Umbilical cord (tissue), 2 donors: ENCODE measurements around the gene TCF23. TPM values are rescaled to one million over a fixed set of nuclear protein-coding genes. Genes with fewer than 3 reads are reported as not detected.
"Not testable (repeated sequence)": the region's sequence is repeated elsewhere in the genome, so short reads cannot be mapped to it uniquely, and the experiment has no call there.

Source experiments
- DNase-seq: peaks from one replicate; pipeline ENCODE4 v3.0.0-alpha.2; 2015; ENCODE audit warnings: low spot score
- total RNA-seq: library from RNA; depleted of rRNA; stranded (reverse); fragments of >200 nt; gene quantifications from one replicate; pipeline ENCODE4 v1.2.3, GENCODE V29; 2014; ENCODE audit warnings: low replicate concordance; ENCODE audit not compliant: insufficient read depth

Gene TCF23
- total RNA-seq, 1 donor from 2014 or later, result 1.7 TPM

DNA sequence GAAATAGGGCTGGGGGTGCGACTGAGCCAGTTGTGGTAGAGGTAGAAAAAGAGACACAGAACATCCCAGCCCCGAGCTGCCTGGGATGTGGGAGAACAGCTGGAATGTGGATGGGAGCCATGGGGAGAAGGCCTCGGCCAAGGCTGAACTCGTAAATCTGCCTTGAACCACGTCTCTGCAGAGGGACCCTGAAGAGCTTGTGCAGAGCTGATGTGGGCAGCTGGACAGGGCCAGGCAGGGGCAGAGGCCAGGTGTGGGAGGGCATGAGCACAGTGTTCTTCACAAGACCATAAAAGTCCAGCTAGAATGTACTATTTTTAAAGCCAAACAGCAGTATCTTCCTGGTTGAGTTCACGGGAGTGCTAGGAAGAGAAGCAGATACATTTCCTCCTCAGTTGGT is 5.7 kb downstream of the TCF23 start:
- no peak for DNase-seq

DNA sequence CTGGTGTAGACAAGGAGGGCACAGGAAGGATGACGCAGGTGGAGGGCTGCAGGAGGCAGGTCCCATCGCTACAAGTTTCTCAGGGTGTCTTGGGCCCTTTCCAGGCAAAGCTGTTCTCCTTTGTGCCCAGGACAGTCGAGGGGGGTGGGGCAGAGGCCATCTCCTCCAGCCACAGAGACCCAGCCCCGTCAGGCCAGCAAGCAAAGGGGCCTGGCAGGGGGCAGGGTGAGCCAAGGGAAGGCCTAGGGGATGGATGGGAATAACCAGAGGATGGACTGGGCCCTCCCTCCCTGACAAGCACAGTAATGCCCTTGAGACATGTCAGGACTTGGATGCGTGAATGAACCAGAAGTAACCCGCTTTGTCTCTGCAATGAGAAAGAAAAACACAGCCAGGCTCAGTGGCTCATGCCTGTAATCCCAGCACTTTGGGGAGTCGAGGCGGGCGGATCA is 6.3 kb downstream of the TCF23 start:
- no peak for DNase-seq

DNA sequence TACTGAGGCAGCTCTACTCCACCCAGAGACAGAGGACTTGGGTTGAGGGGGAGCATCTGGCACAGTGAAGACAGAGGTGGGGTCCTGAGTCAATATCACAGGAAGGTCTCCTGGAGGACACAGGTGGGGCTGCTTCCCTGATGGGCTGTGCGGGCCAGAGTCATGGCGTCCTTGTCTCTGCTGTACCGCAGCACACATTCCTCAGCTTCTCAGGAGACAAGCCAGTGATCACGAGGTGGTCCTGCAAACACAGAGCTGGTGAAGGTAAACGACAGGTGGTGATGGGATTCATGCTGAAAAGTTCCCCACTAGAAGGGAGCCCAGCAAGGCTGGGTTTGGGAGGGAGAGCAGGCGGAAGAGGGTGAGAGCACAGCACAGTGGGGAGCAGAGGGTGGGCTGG is 9.7 kb downstream of the TCF23 start:
- no peak for DNase-seq

DNA sequence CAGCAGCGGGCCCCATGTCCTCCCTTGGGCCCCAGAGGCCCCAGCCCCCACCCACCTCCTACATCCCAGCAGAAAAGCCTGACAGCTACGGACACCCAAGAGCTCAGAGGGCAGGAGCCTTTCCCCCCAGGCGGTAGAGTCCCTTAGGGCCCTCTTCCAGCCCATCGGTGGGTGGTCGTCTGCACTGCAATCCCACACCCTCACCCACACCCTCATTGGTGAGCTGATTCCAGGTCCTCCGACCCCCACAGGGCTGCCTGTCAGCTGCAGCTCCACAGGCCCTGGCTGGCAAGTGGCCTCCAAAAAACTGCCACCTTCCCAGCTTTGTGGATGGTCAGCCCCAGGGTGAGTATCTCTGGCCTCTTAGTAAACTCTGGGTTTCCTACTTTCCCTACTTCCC is 10.5 kb downstream of the TCF23 start:
- DNase-seq, result no peak

- DNase-seq, result no peak
Observed at GRCh38 chr2:27160191-27160590, 11.4 kb downstream of the TCF23 start.

DNA sequence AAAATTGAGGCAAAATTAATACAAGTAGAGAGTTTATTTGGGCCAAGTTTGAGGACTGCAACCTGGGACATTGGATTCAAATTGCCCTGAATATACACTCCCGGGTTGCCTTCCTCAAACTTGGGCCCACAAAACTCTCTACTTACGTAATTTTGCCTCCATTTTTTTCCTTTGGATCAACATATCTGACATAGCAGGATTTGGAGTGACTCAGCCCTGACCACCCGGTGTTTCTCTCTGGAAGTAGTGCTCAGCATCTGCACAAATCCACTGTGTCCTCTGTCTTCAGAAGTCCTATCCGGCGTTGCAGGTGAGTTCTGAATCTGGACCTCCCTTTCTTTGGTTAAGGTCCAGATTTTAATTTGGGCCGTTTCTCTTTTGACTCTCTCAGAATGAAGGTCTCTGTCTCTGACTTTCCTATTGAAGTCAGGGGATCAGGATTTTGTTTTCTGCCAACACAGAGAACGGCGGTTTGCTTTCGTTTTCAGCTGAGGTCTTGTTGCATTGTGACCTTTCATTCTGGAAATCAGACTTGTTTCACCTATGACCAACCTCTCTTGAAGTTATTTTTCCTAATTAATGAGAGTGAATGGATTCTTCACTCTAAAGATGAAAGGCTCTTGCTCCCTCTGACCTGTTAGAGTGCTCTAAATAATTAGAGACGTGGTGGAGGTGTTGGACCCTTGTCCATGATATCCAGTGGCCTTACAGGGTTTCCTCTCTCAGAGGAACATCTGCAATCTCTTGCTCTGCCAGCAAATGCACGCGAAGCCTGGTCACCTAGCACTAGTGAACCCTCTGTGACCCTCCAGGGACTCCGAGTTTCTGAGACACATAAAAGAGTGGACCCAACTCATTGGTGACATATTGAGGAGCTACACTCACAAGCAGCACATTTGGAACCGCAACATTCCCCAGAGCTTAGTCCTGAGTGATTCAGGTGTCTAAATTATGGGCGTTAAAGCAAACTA is 13.6 kb downstream of the TCF23 start:
- no peak for DNase-seq

GRCh38 chr2:27164960-27165763 is 16.4 kb downstream of the TCF23 start:
- no peak for DNase-seq

DNA sequence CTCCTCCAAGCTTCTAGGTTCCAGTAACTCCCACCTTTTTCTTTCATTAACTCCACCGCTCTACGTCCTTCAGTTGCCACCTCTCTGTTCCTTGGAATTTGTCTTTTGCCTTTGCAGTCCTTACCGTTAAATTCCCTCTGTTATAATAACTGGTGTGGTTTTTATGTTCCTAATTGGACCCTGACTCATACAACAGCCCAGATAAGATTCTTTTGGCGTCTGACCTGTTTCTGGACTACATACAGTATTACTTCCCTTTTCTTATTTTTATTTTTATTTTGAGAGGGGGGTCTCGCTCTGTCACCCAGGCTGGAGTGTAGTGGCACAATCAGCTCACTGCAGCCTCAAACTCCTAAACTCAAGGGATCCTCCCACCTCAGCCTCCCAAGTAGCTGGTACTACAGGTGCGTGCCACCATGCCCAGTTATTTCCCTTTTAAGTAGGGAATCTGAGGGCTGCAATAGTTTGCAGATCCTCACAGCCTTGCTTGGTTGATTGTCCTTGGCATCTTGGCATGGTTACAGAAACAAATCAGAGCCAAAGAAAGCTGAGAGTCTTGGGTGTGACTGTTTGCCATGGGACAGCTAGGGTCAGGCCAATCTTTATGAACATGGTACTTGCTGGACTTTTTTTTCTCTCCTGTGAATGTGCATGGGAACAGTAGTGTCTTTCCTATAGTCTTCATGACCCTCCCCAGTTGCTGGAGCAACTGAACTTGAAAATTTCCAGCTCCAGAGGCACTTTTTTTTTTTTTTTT is 22.0 kb downstream of the TCF23 start:
- DNase-seq, result no peak

DNA sequence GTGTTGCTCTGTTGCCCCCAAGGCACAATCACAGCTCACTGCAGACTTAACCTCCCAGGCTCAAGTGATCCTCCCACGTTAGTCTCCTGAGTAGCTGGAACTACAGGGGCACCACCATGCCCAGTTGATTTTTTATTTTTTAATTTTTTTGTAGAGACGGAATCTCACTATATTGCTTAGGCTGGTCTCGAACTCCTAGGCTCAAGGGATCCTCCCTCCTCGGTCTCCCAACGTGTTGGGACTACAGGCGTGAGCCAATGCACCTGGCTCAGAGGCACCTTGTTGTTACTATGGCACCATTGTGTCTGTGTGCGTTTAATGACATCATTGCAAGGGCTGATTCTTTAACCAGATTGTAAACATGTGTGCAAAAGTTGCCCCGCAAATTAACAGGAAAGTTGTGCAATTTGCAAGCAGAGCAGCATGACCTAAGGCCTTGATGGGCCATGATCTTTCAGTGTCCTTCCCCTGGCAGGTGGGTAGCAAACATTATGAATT is 22.6 kb downstream of the TCF23 start:
- DNase-seq, result no peak

DNA sequence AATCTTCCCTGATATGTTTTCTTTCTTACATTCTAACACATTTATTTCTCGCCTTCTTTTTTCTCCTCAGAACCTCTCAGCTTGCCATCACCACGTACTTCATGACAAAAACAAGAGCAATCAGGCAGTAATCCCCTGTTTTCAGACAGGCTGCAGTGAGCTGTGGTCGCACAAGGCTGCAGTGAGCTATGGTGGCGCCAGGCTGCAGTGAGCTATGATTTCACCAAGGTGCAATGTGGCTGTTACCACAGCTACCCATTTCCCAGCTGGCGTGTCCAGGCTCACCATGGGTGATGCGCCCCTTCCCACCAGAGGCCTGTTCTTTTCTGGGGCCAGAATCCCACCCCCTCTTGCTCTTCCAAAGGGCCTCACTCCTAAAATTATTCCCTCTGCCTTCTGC is 25.8 kb downstream of the TCF23 start:
- DNase-seq, result no peak

DNA sequence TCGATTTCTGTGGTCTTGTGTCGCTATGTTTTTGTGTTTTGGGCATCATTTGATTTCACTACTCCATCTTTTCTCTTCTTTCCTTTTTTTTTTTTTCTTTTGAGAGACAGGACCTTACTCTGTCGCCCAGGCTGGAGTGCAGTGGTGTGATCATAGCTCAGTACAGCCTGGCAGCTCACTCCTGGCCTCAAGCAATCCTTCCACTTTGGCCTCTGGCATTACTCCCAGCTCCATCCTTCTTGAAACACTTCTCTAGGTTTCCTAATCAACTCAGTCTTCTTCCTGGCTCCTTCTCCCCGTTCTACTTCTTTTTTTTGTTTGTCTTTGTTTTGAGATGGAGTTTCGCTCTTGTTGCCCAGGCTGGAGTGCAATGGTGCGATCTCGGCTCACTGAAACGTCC is 26.5 kb downstream of the TCF23 start:
- DNase-seq, result no peak

DNA sequence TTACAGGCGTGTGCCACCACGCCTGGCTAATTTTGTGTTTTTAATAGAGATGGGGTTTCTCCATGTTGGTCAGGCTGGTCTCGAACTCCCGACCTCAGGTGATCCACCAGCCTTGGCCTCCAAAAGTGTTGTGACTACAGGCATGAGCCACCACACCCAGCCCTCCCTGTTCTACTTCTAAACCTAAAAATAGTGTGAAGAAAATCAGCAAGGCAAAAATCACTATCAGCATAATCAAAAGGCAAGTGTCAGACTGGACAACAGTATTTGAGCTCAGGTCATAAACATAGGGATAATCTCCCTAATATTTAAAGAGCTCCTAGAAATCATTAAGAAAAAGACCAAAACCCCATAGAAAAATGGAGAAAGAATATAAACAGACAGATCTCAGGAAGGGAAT is 27.0 kb downstream of the TCF23 start:
- not testable (repeated sequence) for DNase-seq

- no peak for DNase-seq
Observed at GRCh38 chr2:27177441-27178351, 28.9 kb downstream of the TCF23 start.

DNA sequence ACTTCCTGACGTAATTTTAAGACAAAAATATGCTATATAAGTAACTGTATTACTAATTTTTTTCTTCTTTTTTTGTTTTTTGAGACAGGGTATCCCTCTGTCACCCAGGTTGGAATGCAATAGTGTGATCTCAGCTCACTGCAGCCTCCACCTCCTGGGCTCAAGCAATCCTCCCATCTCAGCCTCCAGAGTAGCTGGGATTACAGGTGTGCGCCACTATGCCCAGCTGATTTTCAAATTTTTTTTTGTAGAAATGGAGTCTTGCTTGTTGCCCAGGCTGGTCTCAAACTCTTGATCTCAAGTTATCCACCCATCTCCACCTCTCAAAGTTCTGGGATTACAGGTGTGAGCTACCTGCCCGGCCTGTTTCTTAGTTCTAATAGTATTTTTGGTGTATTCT is 29.7 kb downstream of the TCF23 start:
- no peak for DNase-seq

DNA sequence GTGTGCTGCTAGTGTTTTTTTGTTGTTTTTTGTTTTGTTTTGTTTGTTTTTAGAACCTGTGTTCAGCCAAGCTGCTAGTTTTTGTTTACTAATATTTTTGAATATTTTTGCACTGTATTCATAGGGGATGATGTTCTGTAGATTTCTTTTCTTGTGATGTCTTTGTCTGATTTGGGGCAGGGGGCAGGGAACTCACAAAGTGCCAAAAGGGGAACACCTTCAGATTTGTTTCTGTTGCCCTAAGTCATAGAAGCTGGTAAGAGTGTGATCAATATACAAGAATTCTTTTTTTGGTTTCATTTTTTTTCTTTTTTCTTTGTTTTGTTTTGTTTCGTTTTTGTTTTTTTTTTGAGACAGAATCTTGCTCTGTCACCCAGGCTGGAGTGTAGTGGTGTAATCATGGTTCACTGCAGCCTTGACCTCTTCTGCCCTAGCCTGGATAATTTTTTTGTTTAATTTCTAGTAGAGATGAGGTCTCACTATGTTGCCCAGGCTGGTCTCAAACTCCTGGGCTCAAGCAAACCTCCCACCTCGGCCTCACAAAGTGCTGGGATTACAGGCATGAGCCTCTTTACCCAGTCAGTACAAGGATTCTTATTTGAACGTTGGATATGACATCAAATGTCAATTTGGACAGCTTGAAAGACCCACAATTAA is 30.7 kb downstream of the TCF23 start:
- no peak for DNase-seq

DNA sequence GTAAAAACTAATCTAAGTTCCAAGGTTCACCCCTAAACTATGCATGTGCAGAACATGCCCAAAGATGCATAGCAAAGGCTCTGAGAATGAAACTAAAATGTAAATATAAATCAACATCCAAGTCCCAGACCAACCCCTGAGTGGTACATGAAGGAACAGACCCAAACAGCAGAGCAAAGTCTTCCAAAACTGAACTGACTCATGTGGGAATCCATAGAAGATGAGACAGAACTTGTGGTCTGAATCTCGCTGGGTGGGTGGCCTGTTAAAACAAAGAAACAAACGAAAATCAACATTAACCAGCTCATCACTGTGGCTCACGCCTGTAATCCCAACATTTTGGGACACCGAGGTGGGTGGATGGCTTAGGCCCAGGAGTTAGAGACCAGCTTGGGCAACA is 33.5 kb downstream of the TCF23 start:
- no peak for DNase-seq

GRCh38 chr2:27184115-27184514 is 35.3 kb downstream of the TCF23 start:
- DNase-seq, result no peak

- peak; percentile 17 for DNase-seq
Observed at GRCh38 chr2:27185331-27186026, 36.7 kb downstream of the TCF23 start.

DNA sequence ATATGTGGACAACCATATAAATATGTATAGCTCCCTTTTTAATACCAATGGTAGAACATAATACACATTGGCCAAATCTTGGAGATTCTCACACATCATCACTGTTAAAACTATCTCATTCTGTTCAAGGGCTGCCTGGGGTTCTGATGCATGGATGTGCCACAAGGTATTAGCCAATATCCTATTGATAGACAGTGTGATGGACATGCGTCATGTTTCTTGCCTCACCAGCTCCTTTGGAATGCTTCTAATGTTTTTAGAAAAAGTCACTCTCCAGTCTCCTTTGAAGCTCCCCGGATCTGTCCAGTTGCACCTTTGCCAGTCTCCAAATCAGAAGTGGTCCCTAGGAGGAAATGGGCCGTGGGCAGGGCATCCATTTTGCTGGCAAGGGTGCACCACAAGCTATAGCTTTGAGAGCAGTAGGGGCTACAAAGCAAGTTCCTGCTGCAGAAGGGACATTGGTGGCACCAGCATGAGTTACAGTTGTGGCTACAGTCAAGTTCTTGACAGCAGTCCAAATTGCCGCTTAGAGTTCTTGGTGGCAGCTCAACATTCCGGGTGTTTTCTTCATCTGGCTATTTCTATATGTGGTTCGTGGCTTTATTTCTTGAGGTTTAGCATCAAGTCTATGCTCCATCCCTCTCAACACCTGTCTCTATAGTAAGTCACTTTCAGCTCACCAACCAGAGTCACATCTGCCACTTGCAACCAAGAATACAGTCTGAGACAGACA is 38.0 kb downstream of the TCF23 start:
- no peak for DNase-seq
